OCI-LY3 (cell line): ENCODE measurements around the gene ASTN2.

ENCODE experiments used
- CTCF ChIP-seq: fragments of 200-600, 300-600 bp; sonication (generic); IDR thresholded peaks from 2 replicates; pipeline ENCODE4 v1.5.1; 2014; ENCODE audit warnings: antibody characterized with exemption, low read length, low read depth
- EZH2phosphoT487 ChIP-seq: fragments of 200-600 bp; shearing (Covaris generic); IDR thresholded peaks from 2 replicates; pipeline ENCODE4 v1.6.1; 2018; ENCODE audit warnings: antibody characterized with exemption, mixed run types, low read depth

GRCh38 chr9:117073539-117074341, 341.1 kb downstream of the ASTN2 start:
- TF ChIP-seq CTCF (peak; percentile 65), EZH2phosphoT487 (no peak)
